Subcutaneous preadipocyte (primary cell): ENCODE data around the gene LRIT2. TPM values are rescaled to one million over a fixed set of nuclear protein-coding genes. Genes with fewer than 3 reads are reported as not detected.

Source experiments
- total RNA-seq: library from RNA; depleted of rRNA; stranded (reverse); fragments of >200 nt; gene quantifications from 2 replicates; pipeline ENCODE4 v1.2.3, GENCODE V29; 2012

Gene LRIT2
- total RNA-seq, result not detected in 2 replicates

DNA sequence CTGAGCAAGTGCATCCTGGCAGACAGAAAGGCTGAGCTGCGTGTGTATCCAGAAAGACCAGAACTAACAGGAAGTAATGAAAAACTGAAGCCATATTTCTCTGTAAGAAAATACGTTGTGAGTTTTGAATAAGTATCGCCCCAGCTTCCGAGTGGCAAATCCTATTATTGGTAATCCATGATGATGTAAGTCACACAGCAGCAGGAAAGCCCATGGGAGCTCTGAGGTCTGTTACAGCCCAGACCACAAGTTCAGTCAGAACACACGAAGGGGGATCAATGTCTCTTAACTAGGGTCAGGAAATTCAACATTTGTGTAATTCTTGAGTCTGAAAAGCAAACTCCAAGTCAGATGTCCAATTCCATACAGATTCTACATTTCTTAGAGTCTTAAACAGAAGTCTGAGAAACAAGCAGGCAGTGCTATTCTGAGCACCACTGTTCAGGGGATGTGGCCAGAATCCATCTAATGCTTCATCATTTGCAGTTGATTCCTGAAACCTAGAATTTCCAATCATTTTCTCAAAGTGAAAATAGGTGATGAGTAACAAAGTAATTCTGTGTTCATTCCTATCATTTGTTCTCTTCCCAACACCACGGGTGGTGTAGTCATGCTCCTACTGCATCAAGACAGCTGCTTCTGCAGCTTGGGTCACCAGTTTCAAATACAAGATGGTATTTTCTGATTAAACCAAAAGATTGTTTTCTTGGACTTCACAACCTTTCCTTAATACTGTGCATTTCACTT lies at the start of gene LRIT2:
LRIT2 (minus strand) TSS at position 118 of the 747 bp plus-strand sequence; CDS start at position 94, 24 bp downstream.

DNA sequence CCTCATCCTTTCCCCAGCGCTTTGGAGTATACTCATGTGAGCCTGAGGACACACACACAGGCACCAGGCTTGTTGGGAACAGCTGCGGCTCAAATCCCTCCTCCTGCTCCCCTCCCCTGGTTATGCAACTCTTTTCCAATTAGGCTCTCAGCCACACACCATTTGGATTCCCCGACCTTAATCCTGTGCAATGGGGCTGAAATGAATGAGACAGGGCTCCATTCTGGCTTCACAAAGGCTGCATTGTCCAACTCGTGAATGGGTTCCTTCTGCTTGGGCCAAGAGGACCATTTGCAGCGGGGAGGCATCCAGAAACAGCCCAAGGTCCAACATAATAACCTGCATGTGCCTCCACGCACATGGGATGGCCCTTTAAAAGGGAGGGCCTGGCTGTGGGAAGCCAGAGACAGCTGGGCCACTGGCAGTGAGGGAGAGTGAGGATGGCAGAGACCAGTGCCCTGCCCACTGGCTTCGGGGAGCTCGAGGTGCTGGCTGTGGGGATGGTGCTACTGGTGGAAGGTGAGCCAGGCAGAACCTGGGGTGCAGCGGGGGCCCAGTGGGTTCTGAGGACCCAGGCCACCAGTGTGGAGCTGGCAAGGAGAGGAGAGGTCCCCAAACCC lies 19.4 kb upstream of the LRIT2 start, which contains the start of gene RGR:
RGR (plus strand) TSS at position 403 of the 620 bp plus-strand sequence; CDS start at position 441, 38 bp downstream.

DNA sequence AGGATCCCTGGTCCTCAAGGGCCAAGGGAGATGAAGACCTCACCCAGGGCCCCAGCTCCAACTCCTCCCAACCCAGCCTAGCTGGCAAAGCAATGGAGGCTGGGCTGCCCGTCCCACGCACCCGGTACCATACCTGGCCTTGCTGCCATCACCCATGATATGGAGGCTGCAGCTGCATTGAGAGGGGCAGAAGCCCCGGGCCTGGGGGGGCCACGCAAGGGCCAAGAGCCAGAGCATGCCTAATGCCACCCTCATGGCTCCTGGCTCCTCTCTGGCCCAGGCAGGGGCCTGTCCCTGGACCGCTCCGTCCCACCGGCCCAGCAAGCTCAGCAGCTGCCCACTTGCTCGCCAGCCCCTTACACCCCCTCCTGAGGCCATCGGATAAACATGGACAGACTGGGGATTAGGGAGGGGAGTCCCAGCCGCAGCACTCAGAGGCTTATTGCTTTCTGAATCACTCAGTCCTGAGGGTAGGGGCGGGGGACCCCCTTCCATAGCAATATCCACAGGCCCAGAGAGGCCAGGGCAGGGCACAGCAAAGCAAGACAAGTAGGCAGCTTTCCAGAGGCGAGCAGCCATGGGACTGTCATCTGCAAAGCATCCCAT lies 15.9 kb upstream of the LRIT2 start, which contains the start of gene LRIT1:
LRIT1 (minus strand) TSS at position 362 of the 606 bp plus-strand sequence; CDS start at position 255, 107 bp downstream.

DNA sequence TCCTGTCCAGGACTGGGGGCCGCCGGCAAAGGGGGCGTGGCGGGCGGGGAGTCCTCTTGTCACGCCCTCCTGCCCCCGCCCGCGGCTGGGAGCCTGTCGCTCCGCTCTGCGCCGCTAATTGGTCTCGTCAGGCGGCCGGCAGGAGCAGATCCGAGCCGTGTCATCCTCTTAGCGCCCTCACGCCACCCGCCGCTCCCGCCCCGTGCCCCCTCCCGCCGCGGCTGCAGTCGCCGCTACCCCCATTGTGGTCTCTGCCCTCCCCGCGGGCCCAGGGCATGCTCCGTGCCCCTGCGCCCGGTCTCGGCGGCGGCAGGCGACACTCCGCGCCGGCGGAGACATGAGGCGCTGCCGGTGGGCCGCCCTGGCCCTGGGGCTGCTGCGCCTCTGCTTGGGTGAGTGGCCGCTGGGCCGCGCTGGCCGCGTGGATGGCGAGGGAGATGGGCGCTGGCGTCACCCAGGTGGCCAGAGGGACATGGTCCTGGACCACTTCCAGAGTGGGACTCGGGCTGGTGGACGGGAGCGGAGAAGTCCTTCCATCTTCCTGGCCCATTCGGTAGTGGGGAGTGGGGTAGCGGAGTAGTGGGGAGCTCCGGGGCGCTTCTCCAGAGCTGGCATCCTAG lies 30.8 kb downstream of the LRIT2 start, which contains the start of gene CDHR1:
CDHR1 (plus strand) TSS at position 114 of the 620 bp plus-strand sequence; CDS start at position 338, 224 bp downstream.

DNA sequence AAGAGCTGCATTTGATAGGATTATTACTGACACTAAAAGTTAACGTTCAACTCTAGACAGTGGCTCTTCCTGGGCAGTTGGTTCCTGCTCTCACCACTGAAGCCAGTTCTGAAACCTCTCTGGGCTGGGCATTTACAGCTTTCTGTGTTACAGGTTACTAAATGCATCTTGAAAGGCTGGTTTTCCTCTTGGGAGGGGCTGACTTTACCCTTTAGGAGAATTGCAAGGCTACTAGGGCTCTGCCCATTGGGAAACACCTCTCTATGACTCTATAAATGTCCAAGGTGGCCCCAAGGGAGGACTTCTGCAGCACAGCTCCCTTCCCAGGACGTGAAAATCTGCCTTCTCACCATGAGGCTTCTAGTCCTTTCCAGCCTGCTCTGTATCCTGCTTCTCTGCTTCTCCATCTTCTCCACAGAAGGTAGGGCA lies 51.8 kb downstream of the LRIT2 start, which contains the start of gene GPR15LG:
GPR15LG (plus strand) TSS at position 301 of the 429 bp plus-strand sequence; CDS start at position 352, 51 bp downstream.

Other genes starting within 250 kb of the LRIT2 start
- 132 and 143 TPM in 2 replicates for gene GHITM, start 86.0 kb downstream of the LRIT2 start, total RNA-seq
- gene GPR15LG, start 51.7 kb downstream of the LRIT2 start, total RNA-seq, result not detected in 2 replicates
- gene CDHR1, start 31.0 kb downstream of the LRIT2 start, total RNA-seq, result 0.20 TPM in 1 of 2 replicates, not detected in the other
- not detected in 2 replicates for gene LRIT1, start 16.0 kb upstream of the LRIT2 start, total RNA-seq
- not detected in 2 replicates for gene RGR, start 19.5 kb upstream of the LRIT2 start, total RNA-seq
- gene CCSER2, start 103.0 kb upstream of the LRIT2 start, total RNA-seq, result 19.1 and 27.0 TPM in 2 replicates